Measurements from ENCODE around the gene KIF12.

- TF ChIP-seq CTCF (IDR thresholded peaks at IDR 0.05) (no peak), POLR2A (IDR thresholded peaks at IDR 0.05) (no peak)
Measured at GRCh38 chr9:114060070-114060469, 39.0 kb downstream of the KIF12 start.

Measured in lower leg skin (tissue), 3 donors.